Measurements from ENCODE around the gene CLDN4. TPM values are rescaled to one million over a fixed set of nuclear protein-coding genes. Genes with fewer than 3 reads are reported as not detected.
A peak's percentile ranks its signal among the peaks of the same experiment; 100 is the strongest.

The CLDN4 gene
- total and polyA plus RNA-seq, 2 donors (not counting 3 experiments of a cell fraction or from before 2014, with no cell fraction given): 0.13 to 0.15 TPM

DNA sequence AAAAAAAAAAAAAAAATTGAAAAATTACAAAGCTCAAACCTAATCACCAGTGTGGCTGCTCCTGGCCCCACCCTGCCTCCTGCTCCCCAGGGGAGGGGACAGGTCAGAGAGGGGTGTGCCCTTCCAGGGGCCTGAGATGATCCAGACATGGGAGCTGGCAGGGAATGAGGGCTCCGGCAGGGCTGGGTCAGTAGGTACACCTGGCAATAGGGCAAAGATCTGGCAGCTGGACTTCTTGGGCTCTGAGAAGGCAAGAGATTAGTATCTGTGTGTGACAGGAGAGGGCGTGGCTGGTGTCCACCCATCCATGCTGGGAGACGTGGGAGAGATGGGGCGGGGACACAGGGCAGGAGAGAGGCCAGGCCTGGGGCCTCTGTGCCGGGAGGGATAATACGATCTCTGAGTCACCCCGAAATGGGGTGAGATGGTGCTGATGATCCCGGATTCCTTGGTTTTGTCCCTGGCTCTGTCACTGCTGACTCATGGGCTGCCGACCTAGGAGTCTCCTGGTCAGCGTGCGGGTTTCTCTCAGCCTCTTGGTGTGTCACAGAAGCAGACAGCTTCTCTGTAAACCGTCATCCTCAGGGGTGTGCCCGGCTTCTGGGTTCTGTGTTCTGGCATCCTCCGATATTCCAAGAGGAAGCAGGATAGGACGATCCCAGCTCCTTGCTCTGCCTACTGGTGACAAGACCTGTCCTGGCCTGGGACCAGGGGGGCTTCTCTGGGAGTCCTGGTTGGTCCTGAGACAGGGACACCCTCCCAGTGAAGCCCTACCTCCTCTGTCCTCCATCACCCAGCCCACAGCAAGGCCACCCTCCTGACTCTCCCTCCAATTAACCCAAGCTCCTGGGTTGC lies 8.2 kb upstream of the CLDN4 start:
- dilution Hi-C loops (cut with MboI; ENCODE audit: extremely low pct_ligation_motif_present, low sequenced_read_pairs): no loop called here
- no peaks in the 10 kb centered on the region for H3K79me2 ChIP-seq (ENCODE audit: control insufficient read depth, insufficient read depth, low read length)
- no peak overlapping the region for H3K27ac ChIP-seq (ENCODE audit: insufficient read depth, low read depth, low read length)
- ChIA-PET POLR2A (no interaction called here), CTCF (interaction anchor here (0.8 to 1.8 kb wide), 7 partner anchors 10 to 34 kb away, joined by 3 to 9 read pairs (median 3); no protein-coding TSS in a partner anchor)
- TF ChIP-seq EZH2 (IDR thresholded peaks at IDR 0.05; ENCODE audit: borderline replicate concordance, low read depth, low read length, severe bottlenecking) (no peak), JUN (IDR thresholded peaks at IDR 0.05; ENCODE audit: borderline replicate concordance, insufficient read depth, insufficient read length, low read depth) (no peak), FOS (IDR thresholded peaks at IDR 0.05; ENCODE audit: borderline replicate concordance, insufficient read depth, low read length) (peak; percentile 17), MYC (IDR thresholded peaks at IDR 0.05; ENCODE audit: low read depth, low read length) (no peak)
- TF ChIP-seq, protein P1, sequence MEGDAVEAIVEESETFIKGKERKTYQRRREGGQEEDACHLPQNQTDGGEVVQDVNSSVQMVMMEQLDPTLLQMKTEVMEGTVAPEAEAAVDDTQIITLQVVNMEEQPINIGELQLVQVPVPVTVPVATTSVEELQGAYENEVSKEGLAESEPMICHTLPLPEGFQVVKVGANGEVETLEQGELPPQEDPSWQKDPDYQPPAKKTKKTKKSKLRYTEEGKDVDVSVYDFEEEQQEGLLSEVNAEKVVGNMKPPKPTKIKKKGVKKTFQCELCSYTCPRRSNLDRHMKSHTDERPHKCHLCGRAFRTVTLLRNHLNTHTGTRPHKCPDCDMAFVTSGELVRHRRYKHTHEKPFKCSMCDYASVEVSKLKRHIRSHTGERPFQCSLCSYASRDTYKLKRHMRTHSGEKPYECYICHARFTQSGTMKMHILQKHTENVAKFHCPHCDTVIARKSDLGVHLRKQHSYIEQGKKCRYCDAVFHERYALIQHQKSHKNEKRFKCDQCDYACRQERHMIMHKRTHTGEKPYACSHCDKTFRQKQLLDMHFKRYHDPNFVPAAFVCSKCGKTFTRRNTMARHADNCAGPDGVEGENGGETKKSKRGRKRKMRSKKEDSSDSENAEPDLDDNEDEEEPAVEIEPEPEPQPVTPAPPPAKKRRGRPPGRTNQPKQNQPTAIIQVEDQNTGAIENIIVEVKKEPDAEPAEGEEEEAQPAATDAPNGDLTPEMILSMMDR (IDR thresholded peaks at IDR 0.05; ENCODE audit: extremely low read depth in 1 of 2, insufficient read depth in 1 of 2, low read depth in 1 of 2, low read length in 2 of 2): no peak
- no TSS peak for BruUV-seq (replicated peaks)
- intact Hi-C loops (cut with micrococcal nuclease): no loop called here
- no peaks in the 10 kb centered on the region for H3K9me1 ChIP-seq (replicated peaks; ENCODE audit: control insufficient read depth, extremely low read depth, insufficient read depth, low read length)
- H3K4me1 ChIP-seq (ENCODE audit: control insufficient read depth, extremely low read depth, insufficient read depth, low read length): peaks cover 2% of the 10 kb centered on the region
- H3K27me3 ChIP-seq (ENCODE audit: control insufficient read depth in 2 of 2, insufficient read depth in 2 of 2, low read length in 2 of 2): no peaks in the 10 kb centered on the region
- H3K4me3 ChIP-seq (replicated peaks in 1 of 3; ENCODE audit: insufficient read depth in 1 of 3, low read depth in 1 of 3, low read length in 3 of 3): no peak overlapping the region
- no peak overlapping the region for H3K4me2 ChIP-seq (ENCODE audit: insufficient read depth, low read length)
- no peaks in the 10 kb centered on the region for H3K9me3 ChIP-seq (replicated peaks; ENCODE audit: control insufficient read depth, insufficient read depth, low read length)
- H2AFZ ChIP-seq (ENCODE audit: low read depth, low read length): peak overlapping the region; percentile 17
- H3K9ac ChIP-seq (replicated peaks; ENCODE audit: extremely low read depth, insufficient read depth, low read length): no peak overlapping the region
- peak; percentile 42 for FAIRE-seq
- H3K36me3 ChIP-seq (ENCODE audit: control insufficient read depth in 2 of 2, extremely low read depth in 1 of 2, insufficient read depth in 2 of 2, low read length in 2 of 2): no peaks in the 10 kb centered on the region
- no peak for DNase-seq (ENCODE audit: low read depth, low spot score)
- no peaks in the 10 kb centered on the region for H4K20me1 ChIP-seq (replicated peaks; ENCODE audit: control insufficient read depth, extremely low read depth, insufficient read depth, low read length)
